Measurements from ENCODE around the gene CDH13. TPM values are rescaled to one million over a fixed set of nuclear protein-coding genes. Genes with fewer than 3 reads are reported as not detected.

The CDH13 gene
- polyA plus RNA-seq, 2 of the 4 experiments (the other 2 are of a cell fraction): not detected

DNA sequence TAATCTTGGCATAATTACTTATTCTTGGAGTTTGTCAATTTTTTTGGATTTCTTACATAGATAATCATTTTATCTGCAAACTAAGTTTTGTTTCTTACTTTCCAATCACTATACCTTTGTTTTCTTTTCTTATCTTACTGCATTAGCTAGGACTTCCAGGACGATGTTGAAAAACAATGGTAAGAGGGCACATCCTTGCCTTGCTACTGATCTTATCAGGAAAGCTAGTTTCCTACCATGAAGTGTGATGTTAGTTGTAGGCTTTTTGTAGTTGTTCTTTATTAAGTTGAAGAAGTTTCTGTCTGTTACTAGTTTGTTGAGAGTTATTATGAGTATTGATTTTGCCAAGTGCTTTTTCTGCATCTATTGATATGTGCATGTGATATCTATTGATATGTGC lies 31.0 kb downstream of the CDH13 start:
- TF ChIP-seq POLR2A (IDR thresholded peaks at IDR 0.05; ENCODE audit: low read length): no peak
- TF ChIP-seq HOXA7 (CRISPR knock-in tag; IDR thresholded peaks at IDR 0.05): no peak
- TF ChIP-seq RCOR1 (IDR thresholded peaks at IDR 0.05; ENCODE audit: low read depth, low read length): no peak
- no peak for TF ChIP-seq ZNF302 (CRISPR knock-in tag; IDR thresholded peaks at IDR 0.05)
- no peak for TF ChIP-seq GATA3 (IDR thresholded peaks at IDR 0.05; ENCODE audit: borderline replicate concordance)
- no peak for TF ChIP-seq HOXB13 (CRISPR knock-in tag; IDR thresholded peaks at IDR 0.05; ENCODE audit: low read depth)
- Histone ChIP-seq H3K4me3 (no peak overlapping the region), H3K27ac (no peak overlapping the region), H3K9me3 (no peaks in the 10 kb centered on the region), H3K4me2 (no peak overlapping the region), H3K4me1 (peaks cover 20% of the 10 kb centered on the region)
- ATAC-seq: no peak
- 41% methylated on average over 1 of the region's 1 CpG for WGBS (ENCODE audit: missing lambda C conversion rate)
- CTCF ChIA-PET: interaction anchor here (1.4 kb wide), 1 partner anchor 17 kb away, joined by 3 read pairs; no protein-coding TSS in a partner anchor
- DNase-seq (ENCODE audit: low read depth in 1 of 2, low spot score in 1 of 2): no peak
- POLR2A ChIA-PET: no interaction called here
- FAIRE-seq: no peak

DNA sequence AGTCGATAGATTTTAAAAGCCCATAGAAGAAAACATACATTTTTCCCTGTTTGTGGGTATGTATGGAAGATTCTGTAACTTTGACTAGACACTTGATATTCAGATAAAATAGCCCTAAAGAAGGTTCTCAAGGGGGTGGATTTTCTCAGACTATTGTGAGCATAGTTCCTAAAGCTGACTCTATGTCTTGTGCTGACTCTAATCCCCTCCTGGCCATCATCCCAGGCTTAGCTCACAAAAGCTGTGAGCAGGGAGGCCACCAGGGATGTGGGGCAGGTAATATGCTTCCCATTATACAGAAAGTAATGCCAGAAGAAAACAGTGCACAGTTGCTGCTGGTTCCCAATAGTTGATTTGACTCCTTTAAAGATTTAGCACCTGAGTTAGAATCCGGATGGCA lies 32.0 kb downstream of the CDH13 start:
- DNase-seq (ENCODE audit: low read depth in 1 of 2, low spot score in 1 of 2) (no peak), FAIRE-seq (no peak), ATAC-seq (no peak)
- CTCF ChIA-PET: interaction anchor here (1.4 kb wide), 1 partner anchor 18 kb away, joined by 3 read pairs; no protein-coding TSS in a partner anchor
- no peaks in the 10 kb centered on the region for H3K9me3 ChIP-seq
- no peak overlapping the region for H3K4me3 ChIP-seq
- POLR2A ChIA-PET: no interaction called here
- H3K27ac ChIP-seq: no peak overlapping the region
- no peak overlapping the region for H3K4me2 ChIP-seq
- peaks cover 11% of the 10 kb centered on the region; the same call in 2 of the 3 replicates for H3K4me1 ChIP-seq
- TF ChIP-seq CBX2 (IDR thresholded peaks at IDR 0.05; ENCODE audit: borderline replicate concordance, low read depth) (no peak), MAZ (IDR thresholded peaks at IDR 0.05; ENCODE audit: borderline replicate concordance, low read depth, low read length) (no peak), HMGXB4 (CRISPR knock-in tag; IDR thresholded peaks at IDR 0.05; ENCODE audit: borderline replicate concordance) (no peak)
- 18% methylated on average over 2 of the region's 2 CpGs for WGBS (ENCODE audit: missing lambda C conversion rate)

DNA sequence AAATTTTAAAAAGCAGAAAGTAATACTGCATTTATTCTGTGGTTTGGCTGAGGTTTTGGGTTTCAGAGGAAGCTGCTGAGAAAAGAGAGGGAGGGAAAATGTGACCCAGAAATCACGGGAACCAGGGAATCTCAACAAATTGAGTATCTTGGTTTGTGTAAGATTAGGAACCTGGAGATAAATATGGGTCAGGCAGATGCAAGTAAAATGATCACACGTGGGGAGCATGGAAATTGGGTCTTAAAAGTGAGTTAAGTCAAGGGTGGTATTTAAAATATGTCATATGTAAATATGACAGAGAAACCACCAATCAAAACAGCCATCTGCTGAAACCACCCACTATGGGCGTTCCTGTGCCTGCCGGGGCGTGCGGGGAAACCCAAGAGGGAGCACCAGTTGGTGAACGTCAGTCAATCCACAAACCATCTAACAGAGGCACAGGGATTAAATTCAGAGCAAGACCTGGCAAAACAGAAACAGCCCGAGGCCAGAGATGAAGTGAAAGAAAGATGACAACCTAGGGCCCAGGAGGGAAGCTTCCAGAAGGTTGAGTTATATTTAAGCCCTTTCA lies 33.4 kb downstream of the CDH13 start:
- FAIRE-seq (no peak), DNase-seq (ENCODE audit: low read depth in 1 of 2, low spot score in 1 of 2) (no peak), ATAC-seq (no peak)
- Histone ChIP-seq H3K4me2 (no peak overlapping the region), H3K4me3 (no peak overlapping the region), H3K9me3 (no peaks in the 10 kb centered on the region), H3K4me1 (0 out of 3 replicates have a peak, but pooled peaks cover 3% of the 10 kb centered on the region), H3K27ac (no peak overlapping the region)
- POLR2A ChIA-PET: no interaction called here
- WGBS (ENCODE audit: missing lambda C conversion rate): 37% methylated on average over 8 of the region's 8 CpGs
- CTCF ChIA-PET: no interaction called here
- TF ChIP-seq, protein P1, sequence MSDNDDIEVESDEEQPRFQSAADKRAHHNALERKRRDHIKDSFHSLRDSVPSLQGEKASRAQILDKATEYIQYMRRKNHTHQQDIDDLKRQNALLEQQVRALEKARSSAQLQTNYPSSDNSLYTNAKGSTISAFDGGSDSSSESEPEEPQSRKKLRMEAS (IDR thresholded peaks at IDR 0.05): no peak
- no peak for TF ChIP-seq HDAC2 (IDR thresholded peaks at IDR 0.05)

- H3K4me3 ChIP-seq: no peak overlapping the region
- CTCF ChIA-PET: interaction anchor here (1.4 kb wide), 1 partner anchor 11 kb away, joined by 4 read pairs; no protein-coding TSS in a partner anchor
- no peak for FAIRE-seq
- DNase-seq (ENCODE audit: low read depth in 1 of 2, low spot score in 1 of 2): no peak
- POLR2A ChIA-PET: no interaction called here
- no peak overlapping the region for H3K4me2 ChIP-seq
- ATAC-seq: no peak
- TF ChIP-seq RCOR1 (IDR thresholded peaks at IDR 0.05; ENCODE audit: low read depth, low read length) (no peak), SREBF2 (IDR thresholded peaks at IDR 0.05) (no peak), EHF (CRISPR knock-in tag; IDR thresholded peaks at IDR 0.05) (no peak), PBX3 (IDR thresholded peaks at IDR 0.05) (no peak), SMC3 (IDR thresholded peaks at IDR 0.05) (no peak), NR3C1 (IDR thresholded peaks at IDR 0.05) (no peak), ZFP36 (IDR thresholded peaks at IDR 0.05; ENCODE audit: borderline replicate concordance, partially characterized antibody) (no peak), CEBPB (IDR thresholded peaks at IDR 0.05) (no peak), ESRRA (IDR thresholded peaks at IDR 0.05; ENCODE audit: borderline replicate concordance, low read length) (no peak), CBX2 (IDR thresholded peaks at IDR 0.05; ENCODE audit: borderline replicate concordance, low read depth) (no peak), ZSCAN20 (CRISPR knock-in tag; IDR thresholded peaks at IDR 0.05) (no peak), E2F6 (IDR thresholded peaks at IDR 0.05; ENCODE audit: borderline replicate concordance, low read depth) (no peak), JUN (IDR thresholded peaks at IDR 0.05) (no peak), NFE2L2 (conservative IDR thresholded peaks at IDR 0.05; ENCODE audit: low read length) (no peak), BHLHE40 (IDR thresholded peaks at IDR 0.05; ENCODE audit: low read depth, low read length) (no peak), GATA3 (IDR thresholded peaks at IDR 0.05; ENCODE audit: borderline replicate concordance) (no peak), HDAC2 (IDR thresholded peaks at IDR 0.05) (no peak)
- TF ChIP-seq, protein P1 (IDR thresholded peaks at IDR 0.05): no peak
- TF ChIP-seq, protein P2, sequence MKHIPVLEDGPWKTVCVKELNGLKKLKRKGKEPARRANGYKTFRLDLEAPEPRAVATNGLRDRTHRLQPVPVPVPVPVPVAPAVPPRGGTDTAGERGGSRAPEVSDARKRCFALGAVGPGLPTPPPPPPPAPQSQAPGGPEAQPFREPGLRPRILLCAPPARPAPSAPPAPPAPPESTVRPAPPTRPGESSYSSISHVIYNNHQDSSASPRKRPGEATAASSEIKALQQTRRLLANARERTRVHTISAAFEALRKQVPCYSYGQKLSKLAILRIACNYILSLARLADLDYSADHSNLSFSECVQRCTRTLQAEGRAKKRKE (CRISPR knock-in tag; IDR thresholded peaks at IDR 0.05; ENCODE audit: low read depth): no peak
- TF ChIP-seq, protein P3, sequence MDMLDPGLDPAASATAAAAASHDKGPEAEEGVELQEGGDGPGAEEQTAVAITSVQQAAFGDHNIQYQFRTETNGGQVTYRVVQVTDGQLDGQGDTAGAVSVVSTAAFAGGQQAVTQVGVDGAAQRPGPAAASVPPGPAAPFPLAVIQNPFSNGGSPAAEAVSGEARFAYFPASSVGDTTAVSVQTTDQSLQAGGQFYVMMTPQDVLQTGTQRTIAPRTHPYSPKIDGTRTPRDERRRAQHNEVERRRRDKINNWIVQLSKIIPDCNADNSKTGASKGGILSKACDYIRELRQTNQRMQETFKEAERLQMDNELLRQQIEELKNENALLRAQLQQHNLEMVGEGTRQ (IDR thresholded peaks at IDR 0.05): no peak
- 10% methylated on average over 7 of the region's 7 CpGs for WGBS (ENCODE audit: missing lambda C conversion rate)
- H3K9me3 ChIP-seq: no peaks in the 10 kb centered on the region
- H3K27ac ChIP-seq: no peak overlapping the region
- no peaks in the 10 kb centered on the region for H3K4me1 ChIP-seq
These were observed 34.2 kb downstream of the CDH13 start for GRCh38 chr16:82660966-82661365.
